Transverse colon (tissue), 4 donors: ENCODE results near the gene ZC3H7A.

Experiments used
- EP300 ChIP-seq: sonication (generic); formaldehyde crosslinking; IDR thresholded peaks from one replicate; pipeline ENCODE4 v1.6.1; 2017; ENCODE audit warnings: antibody characterized with exemption, low read depth
- POLR2A ChIP-seq: fragments of 450-650 bp; IDR thresholded peaks from one replicate; pipeline ENCODE4 v1.6.1; 2016; ENCODE audit warnings: antibody characterized with exemption, mild to moderate bottlenecking, moderate library complexity
- POLR2AphosphoS5 ChIP-seq, 3 donors: sonication (generic); formaldehyde crosslinking; IDR thresholded peaks; one replicate each; pipeline ENCODE4 v1.6.1; 2016; ENCODE audit warnings: antibody characterized with exemption in 3 of 3
- TF ChIP-seq, protein P1 (sequence below), 5 experiments: fragments of 200-600 bp in 3 of 5; fragments of 450-650 bp in 2 of 5; sonication (generic) in 3 of 5; IDR thresholded peaks; 1 replicate in 2 of 5; 2 replicates in 3 of 5; pipeline ENCODE4 v1.5.1; 2016 to 2017; ENCODE audit warnings: antibody characterized with exemption in 5 of 5, inconsistent platforms in 3 of 5, mild to moderate bottlenecking in 2 of 5, moderate library complexity in 1 of 5

DNA sequence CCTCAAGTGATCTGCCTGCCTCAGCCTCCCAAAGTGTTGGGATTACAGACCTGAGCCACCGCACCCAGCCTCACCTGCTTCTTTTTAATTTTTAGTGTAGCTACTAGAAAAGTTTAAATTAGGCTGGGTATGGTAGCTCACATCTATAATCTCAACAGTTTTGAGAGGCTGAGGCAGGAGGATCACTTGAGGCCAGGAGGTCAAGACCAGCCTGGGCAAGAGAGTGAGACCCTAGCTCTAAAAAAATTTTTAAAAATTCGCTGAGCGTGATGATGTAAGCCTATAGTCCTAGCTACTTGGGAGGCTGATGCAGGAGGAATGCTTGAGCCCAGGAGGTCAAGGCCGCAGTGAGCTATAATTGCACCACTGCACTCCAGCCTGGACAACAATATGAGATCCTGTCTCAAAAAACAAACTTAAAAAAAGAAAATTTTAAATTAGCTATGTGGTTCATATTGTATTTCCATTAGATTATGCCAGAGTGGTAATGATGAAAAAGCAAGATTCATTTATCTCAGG lies 89.3 kb downstream of the ZC3H7A start:
- TF ChIP-seq, protein P1, sequence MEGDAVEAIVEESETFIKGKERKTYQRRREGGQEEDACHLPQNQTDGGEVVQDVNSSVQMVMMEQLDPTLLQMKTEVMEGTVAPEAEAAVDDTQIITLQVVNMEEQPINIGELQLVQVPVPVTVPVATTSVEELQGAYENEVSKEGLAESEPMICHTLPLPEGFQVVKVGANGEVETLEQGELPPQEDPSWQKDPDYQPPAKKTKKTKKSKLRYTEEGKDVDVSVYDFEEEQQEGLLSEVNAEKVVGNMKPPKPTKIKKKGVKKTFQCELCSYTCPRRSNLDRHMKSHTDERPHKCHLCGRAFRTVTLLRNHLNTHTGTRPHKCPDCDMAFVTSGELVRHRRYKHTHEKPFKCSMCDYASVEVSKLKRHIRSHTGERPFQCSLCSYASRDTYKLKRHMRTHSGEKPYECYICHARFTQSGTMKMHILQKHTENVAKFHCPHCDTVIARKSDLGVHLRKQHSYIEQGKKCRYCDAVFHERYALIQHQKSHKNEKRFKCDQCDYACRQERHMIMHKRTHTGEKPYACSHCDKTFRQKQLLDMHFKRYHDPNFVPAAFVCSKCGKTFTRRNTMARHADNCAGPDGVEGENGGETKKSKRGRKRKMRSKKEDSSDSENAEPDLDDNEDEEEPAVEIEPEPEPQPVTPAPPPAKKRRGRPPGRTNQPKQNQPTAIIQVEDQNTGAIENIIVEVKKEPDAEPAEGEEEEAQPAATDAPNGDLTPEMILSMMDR (IDR thresholded peaks at IDR 0.05): no peak
- no peak for TF ChIP-seq POLR2A
- no peak for TF ChIP-seq POLR2AphosphoS5 (IDR thresholded peaks at IDR 0.05)
- no peak for TF ChIP-seq EP300
